ENCODE results near the gene TRH. TPM values are rescaled to one million over a fixed set of nuclear protein-coding genes. Genes with fewer than 3 reads are reported as not detected.
A peak's percentile ranks its signal among the peaks of the same experiment; 100 is the strongest.

The TRH gene
- total RNA-seq, 4 donors from 2014 or later = not detected

DNA sequence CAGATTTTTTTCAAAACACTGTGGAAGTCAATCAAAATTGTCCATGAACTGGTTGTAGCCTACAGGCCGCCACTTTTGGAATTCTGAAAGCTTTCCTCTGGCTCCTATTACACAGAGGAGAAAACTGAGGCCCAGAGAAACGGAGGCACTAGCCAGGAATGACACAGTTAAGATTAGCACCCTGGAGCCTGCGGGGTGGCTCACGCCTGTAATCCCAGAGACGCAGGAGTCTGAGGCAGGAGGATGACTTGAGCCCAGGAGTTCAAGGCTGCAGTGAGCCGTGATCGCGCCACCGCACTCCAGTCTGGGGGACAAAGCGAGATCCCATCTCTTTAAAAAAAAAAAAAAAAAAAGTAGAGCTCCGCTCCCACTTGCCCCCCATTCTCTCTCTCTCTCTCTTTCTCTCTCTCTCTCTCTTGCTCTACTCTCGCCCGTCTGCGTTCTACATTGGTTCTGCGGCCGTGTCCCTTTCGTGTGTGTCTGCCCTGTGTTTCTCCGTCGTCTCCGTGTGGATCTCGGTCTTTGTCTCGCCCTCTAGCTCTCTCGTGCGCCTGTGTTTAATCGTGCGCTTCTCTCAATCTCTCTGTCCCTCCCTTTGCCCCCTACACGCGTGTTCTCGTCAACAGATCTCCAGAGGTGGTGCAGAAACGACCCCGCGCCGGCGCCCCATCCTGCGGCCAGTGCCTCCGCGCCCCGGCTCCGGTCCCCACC is 512 bp upstream of the TRH start:
- peaks cover 55% of the 10 kb centered on the region for H3K27me3 ChIP-seq
- H3K4me3 ChIP-seq = peak overlapping the region; percentile 37
- no peak overlapping the region for H3K27ac ChIP-seq
- H3K36me3 ChIP-seq = no peaks in the 10 kb centered on the region
- no peaks in the 10 kb centered on the region for H3K9me3 ChIP-seq
- no peak for DNase-seq (ENCODE audit: low spot score in 2 of 2)
- H3K4me1 ChIP-seq = peaks cover 19% of the 10 kb centered on the region
- TF ChIP-seq POLR2A (IDR thresholded peaks at IDR 0.05) (no peak), EP300 (IDR thresholded peaks at IDR 0.05) (no peak), POLR2AphosphoS5 (IDR thresholded peaks at IDR 0.05) (no peak)
- TF ChIP-seq, protein P1, sequence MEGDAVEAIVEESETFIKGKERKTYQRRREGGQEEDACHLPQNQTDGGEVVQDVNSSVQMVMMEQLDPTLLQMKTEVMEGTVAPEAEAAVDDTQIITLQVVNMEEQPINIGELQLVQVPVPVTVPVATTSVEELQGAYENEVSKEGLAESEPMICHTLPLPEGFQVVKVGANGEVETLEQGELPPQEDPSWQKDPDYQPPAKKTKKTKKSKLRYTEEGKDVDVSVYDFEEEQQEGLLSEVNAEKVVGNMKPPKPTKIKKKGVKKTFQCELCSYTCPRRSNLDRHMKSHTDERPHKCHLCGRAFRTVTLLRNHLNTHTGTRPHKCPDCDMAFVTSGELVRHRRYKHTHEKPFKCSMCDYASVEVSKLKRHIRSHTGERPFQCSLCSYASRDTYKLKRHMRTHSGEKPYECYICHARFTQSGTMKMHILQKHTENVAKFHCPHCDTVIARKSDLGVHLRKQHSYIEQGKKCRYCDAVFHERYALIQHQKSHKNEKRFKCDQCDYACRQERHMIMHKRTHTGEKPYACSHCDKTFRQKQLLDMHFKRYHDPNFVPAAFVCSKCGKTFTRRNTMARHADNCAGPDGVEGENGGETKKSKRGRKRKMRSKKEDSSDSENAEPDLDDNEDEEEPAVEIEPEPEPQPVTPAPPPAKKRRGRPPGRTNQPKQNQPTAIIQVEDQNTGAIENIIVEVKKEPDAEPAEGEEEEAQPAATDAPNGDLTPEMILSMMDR (IDR thresholded peaks at IDR 0.05) = no peak
- WGBS = 39% methylated on average over 39 of the region's 39 CpGs

DNA sequence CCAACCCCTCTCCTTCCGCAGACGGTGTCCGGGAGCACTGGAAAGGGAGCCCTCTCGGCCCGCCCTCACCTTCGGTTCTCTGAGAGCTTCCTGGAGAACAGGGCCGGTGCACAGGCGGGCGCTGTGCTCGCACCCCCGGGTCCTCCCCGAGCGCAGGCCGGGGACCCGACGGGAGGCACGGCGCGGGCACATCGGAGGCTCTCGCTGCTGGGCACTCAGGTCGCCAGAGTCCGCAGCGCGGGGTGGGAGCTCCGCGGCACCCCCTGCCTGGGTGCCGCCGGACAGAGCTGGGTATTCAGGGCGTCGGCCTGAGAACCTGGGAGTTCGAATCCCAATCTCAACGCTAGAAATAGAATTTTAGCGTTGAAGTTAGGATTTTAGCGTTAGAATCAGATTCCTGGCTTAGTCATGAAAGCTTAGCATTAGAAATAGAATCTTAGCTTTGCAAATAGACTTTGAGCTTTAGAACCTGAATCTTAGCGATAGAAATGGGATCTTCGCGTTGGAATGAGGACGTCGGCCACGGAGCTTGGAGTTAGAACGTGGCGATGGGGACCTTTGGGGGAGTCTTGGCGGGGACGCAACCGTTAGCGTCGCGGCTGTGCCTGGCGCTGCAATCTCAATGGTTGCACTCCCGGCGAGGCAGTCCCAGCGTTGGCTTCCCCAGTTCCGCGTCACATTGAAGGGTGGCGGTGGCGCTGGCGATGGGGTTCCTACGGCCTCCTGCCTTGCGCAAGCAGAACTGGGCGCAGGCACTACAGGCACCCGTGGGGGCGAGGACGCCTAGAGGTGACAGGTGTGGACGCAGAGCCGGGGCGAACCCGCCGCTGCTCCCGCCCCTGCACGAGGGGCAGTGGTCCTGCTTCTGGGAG is 549 bp downstream of the TRH start:
- 0% methylated on average over 27 of the region's 71 CpGs for WGBS
- DNase-seq (ENCODE audit: low spot score in 2 of 2) = no peak
- Histone ChIP-seq H3K4me3 (peak overlapping the region; percentile 37), H3K27me3 (peaks cover 65% of the 10 kb centered on the region), H3K4me1 (peaks cover 19% of the 10 kb centered on the region), H3K27ac (no peak overlapping the region), H3K9me3 (no peaks in the 10 kb centered on the region), H3K36me3 (no peaks in the 10 kb centered on the region)
- TF ChIP-seq, protein P1 (IDR thresholded peaks at IDR 0.05) = no peak
- TF ChIP-seq POLR2AphosphoS5 (IDR thresholded peaks at IDR 0.05) = no peak
- no peak for TF ChIP-seq POLR2A (IDR thresholded peaks at IDR 0.05)
- TF ChIP-seq EP300 (IDR thresholded peaks at IDR 0.05) = no peak

DNA sequence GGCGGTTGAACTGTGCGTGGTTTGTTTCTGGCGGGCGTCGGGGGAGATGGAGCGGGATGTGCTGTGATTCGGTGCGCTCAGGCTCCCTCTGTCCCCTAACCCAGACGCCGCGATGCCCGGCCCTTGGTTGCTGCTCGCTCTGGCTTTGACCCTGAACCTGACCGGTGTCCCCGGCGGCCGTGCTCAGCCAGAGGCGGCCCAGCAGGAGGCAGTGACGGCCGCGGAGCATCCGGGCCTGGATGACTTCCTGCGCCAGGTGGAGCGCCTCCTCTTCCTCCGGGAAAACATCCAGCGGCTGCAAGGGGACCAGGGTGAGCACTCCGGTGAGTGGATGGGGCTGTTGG is 1.2 kb downstream of the TRH start:
- Histone ChIP-seq H3K9me3 (no peaks in the 10 kb centered on the region), H3K4me1 (peaks cover 19% of the 10 kb centered on the region), H3K4me3 (peak overlapping the region; percentile 37), H3K27ac (no peak overlapping the region), H3K36me3 (no peaks in the 10 kb centered on the region), H3K27me3 (peaks cover 71% of the 10 kb centered on the region)
- WGBS = 15% methylated on average over 27 of the region's 27 CpGs
- no peak for DNase-seq (ENCODE audit: low spot score in 2 of 2)
- TF ChIP-seq POLR2AphosphoS5 (IDR thresholded peaks at IDR 0.05) (no peak), EP300 (IDR thresholded peaks at IDR 0.05) (no peak), POLR2A (IDR thresholded peaks at IDR 0.05) (no peak)
- TF ChIP-seq, protein P1 (IDR thresholded peaks at IDR 0.05) = no peak

DNA sequence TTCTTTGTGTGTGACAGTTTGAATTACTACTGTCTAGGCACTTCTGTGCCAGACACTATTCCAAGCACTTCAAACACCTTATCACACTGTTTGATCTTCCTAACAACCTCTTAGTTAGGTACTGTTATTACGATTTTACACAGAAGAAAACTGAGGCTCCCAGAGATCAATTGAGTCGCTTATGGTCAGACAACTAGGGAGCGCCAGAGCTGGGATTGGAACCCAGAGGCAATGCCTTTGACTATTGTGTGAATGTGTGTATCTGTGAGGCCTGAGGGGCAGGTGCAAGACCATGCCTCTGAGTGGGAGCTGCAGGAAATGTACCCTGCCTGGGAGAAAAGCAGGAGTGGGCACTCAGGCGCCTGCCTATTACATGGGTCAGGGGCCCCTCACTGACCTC is 1.8 kb downstream of the TRH start:
- DNase-seq (ENCODE audit: low spot score in 2 of 2) = no peak
- Histone ChIP-seq H3K4me3 (no peak overlapping the region), H3K27ac (no peak overlapping the region), H3K4me1 (peaks cover 19% of the 10 kb centered on the region), H3K36me3 (no peaks in the 10 kb centered on the region), H3K9me3 (no peaks in the 10 kb centered on the region), H3K27me3 (peaks cover 72% of the 10 kb centered on the region)
- TF ChIP-seq, protein P1 (IDR thresholded peaks at IDR 0.05) = no peak
- TF ChIP-seq POLR2AphosphoS5 (IDR thresholded peaks at IDR 0.05) (no peak), POLR2A (IDR thresholded peaks at IDR 0.05) (no peak), EP300 (IDR thresholded peaks at IDR 0.05) (no peak)
- WGBS = 79% methylated on average over 4 of the region's 4 CpGs

DNA sequence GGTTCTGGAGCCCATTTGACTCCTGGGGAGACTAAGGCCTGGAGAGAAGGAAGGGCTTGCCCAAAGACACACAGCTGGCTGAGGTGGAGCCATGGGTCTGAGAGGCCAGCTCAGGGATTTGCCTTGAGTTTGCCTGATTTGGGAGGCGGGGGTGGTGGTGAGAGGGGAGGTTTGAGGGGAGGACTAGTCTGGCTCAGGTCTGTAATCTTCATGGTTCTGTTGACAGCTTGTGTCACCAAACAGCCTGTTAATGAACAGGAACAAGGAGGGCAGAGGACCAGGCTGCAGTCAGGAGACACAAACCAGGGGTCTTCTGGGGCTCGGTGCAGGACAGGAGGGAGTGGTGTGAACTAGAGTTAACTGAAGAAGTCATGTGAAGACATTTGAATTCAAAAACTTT is 3.6 kb downstream of the TRH start:
- Histone ChIP-seq H3K9me3 (no peaks in the 10 kb centered on the region), H3K27ac (no peak overlapping the region), H3K4me1 (peaks cover 19% of the 10 kb centered on the region), H3K27me3 (peaks cover 73% of the 10 kb centered on the region), H3K4me3 (no peak overlapping the region), H3K36me3 (no peaks in the 10 kb centered on the region)
- TF ChIP-seq, protein P1 (IDR thresholded peaks at IDR 0.05) = no peak
- TF ChIP-seq POLR2AphosphoS5 (IDR thresholded peaks at IDR 0.05) = no peak
- no peak for TF ChIP-seq EP300 (IDR thresholded peaks at IDR 0.05)
- TF ChIP-seq POLR2A (IDR thresholded peaks at IDR 0.05) = no peak
- no peak for DNase-seq (ENCODE audit: low spot score in 2 of 2)
- WGBS = 90% methylated on average over 2 of the region's 2 CpGs
